Urinary bladder (tissue), 4 donors: Measurements from ENCODE around the gene EFCAB8. TPM values are rescaled to one million over a fixed set of nuclear protein-coding genes. Genes with fewer than 3 reads are reported as not detected.
"Not testable (repeated sequence)": the region's sequence is repeated elsewhere in the genome, so short reads cannot be mapped to it uniquely, and the experiment has no call there.

Experiments used
- DNase-seq: peaks from one replicate; pipeline ENCODE4 v3.0.0-alpha.2; 2015; ENCODE audit errors: extremely low spot score
- H3K27ac ChIP-seq: one replicate; pipeline ENCODE4 v1.5.1; 2013; ENCODE audit warnings: low read depth, mild to moderate bottlenecking, moderate library complexity
- H3K36me3 ChIP-seq: one replicate; pipeline ENCODE4 v1.6.1; 2013; ENCODE audit warnings: mild to moderate bottlenecking, moderate library complexity; ENCODE audit not compliant: insufficient read depth
- H3K4me1 ChIP-seq: one replicate; pipeline ENCODE4 v1.6.1; 2013; ENCODE audit warnings: mild to moderate bottlenecking, moderate library complexity; ENCODE audit not compliant: insufficient read depth
- H3K4me3 ChIP-seq: one replicate; pipeline ENCODE4 v1.5.1; 2013; ENCODE audit warnings: low read depth, low read length
- WGBS: extraction: QIAGEN DNeasy Blood & Tissue Kit; methylation state at CpG from one replicate; pipeline ENCODE4 v1.1.7; 2013; 5-methylcytosine and 5-hydroxymethylcytosine counted together
- polyA plus RNA-seq: library from polyadenylated mRNA; stranded (reverse); fragments of 200-250 nt; gene quantifications from one replicate; pipeline ENCODE4 v1.2.3, GENCODE V29; 2013
- total RNA-seq: library from RNA; depleted of rRNA; stranded (reverse); fragments of >200 nt; gene quantifications from one replicate; pipeline ENCODE4 v1.2.3, GENCODE V29; 2014
- donor health status: healthy with polysubstance abuse.
- donor health status: healthy.

Gene EFCAB8
- total and polyA plus RNA-seq, 2 donors, result 0.11 to 0.95 TPM

DNA sequence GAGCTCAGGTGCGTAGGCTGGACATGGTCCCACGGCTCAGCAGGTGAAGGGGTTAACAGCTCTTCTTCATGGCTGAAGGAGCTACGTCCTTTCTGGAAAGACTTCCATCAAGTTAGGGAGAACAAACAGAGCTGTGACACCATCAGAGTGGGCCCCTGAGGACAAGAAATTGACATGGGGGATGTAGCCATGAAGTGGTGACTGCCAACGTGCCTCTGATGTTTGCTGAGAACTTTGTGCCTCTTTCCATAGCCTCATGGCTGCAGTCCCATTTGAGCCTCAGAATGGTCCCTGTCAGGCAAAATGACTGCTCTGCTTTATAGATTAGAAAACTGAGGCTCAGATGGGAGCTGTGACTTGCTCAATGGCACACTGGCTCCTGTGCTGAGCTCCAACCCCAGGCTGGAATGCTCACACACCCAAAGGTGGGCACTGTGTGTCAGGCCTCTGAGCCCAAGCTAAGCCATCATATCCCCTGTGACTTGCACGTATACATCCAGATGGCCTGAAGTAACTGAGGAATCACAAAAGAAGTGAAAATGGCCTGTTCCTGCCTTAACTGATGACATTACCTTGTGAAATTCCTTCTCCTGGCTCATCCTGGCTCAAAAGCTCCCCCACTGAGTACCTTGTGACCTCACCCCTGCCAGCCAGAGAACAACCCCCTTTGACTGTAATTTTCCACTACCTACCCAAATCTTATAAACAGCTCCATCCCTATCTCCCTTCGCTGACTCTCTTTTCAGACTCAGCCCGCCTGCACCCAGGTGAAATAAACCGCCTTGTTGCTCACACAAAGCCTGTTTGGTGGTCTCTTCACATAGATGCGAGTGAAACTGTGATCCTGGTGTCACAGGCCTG, 115.7 kb downstream of the EFCAB8 start:
- H3K27ac ChIP-seq, H3K4me3 ChIP-seq, H3K4me1 ChIP-seq, DNase-seq, H3K36me3 ChIP-seq: not testable (repeated sequence)
- 82% methylated on average over 9 of the region's 9 CpGs for WGBS

DNA sequence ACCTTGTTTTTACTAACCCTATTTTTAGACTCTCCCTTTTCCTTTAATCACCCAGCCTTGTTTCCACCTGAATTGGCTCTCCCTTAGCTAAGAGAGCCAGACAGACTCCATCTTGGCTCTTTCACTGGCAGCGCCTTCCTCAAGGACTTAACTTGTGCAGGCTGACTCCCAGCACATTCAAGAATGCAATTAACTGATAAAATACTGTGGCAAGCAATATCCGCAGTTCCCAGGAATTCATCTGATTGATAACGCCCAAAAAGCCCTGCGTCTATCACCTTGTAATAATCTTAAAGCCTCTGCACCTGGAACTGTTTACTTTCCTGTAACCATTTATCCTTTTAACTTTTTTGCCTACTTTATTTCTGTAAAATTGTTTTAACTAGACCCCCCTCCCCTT, 116.4 kb downstream of the EFCAB8 start:
- not testable (repeated sequence) for DNase-seq, H3K36me3 ChIP-seq, H3K4me3 ChIP-seq, H3K27ac ChIP-seq, H3K4me1 ChIP-seq
- WGBS, result 76% methylated on average over 4 of the region's 4 CpGs

DNA sequence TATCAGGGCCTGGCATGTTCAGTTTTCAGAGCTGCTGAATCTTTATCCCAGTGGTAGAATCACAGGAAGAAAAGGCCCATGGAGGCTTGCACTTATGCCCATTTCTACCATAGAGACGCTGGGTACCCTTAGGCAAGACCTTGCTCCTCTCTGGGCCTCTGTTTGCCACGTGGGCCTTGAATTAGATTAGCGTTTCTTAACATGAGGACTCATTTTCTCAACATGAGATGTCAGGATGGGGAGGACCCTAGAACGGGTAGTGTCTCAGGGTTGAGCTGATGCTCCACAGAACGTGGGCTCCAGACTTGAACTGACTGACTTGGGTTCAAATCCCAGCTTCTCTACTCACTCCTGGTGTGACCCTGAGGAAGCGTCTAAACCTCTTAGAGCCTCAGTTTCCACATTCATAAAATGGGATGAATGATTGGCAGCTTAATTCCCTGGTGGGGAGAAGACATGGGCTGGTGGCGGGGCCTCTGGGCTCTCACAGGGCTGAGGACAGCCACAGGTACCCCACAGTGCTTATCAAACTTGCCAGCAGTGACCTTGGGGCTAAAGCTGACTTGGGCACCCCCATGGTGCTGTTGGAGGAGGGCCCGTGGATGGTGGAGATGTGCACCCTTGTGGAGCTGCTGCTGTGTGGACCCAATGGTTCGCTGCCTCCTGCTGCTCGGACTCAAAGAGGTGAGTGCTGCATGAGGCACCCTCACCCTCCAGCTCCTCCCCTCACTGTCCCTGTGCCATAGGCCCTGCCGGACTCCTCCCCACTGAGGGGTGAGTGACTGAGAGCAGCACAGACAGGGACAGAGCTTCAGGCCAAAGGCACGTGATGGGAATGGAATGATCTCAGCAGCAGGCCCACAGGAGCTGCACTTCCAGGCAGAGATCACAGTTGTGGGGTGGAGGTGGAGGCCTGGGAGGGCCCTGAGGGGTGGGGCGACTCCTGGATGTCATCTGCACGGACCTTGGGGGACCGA, 117.3 kb downstream of the EFCAB8 start:
- Histone ChIP-seq H3K27ac (no peak overlapping the region), H3K36me3 (no peaks in the 10 kb centered on the region), H3K4me1 (no peaks in the 10 kb centered on the region), H3K4me3 (no peak overlapping the region)
- WGBS, result 85% methylated on average over 15 of the region's 15 CpGs
- DNase-seq, result no peak

DNA sequence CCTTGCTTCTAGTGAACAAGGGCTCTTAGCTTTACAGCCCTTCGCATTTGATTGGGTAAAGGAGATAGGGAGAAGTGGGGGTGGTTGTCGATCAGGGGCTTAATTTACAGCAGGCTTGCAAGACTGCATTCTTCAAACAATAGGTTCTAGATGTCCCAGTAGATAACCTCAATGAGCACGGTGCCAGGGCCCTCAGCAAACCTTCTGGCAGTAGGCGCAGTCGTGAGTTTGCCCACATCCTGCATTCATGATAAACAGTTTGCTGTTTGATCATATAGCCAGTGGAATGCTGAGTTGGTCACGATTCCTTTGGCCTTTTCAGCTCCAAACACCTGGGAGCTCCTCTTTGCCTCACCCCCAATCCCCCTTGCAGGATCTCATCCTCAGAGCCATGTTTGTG, 118.0 kb downstream of the EFCAB8 start:
- Histone ChIP-seq H3K27ac (no peak overlapping the region), H3K36me3 (no peaks in the 10 kb centered on the region), H3K4me1 (no peaks in the 10 kb centered on the region), H3K4me3 (no peak overlapping the region)
- WGBS, result 75% methylated on average over 6 of the region's 6 CpGs
- DNase-seq, result no peak

DNA sequence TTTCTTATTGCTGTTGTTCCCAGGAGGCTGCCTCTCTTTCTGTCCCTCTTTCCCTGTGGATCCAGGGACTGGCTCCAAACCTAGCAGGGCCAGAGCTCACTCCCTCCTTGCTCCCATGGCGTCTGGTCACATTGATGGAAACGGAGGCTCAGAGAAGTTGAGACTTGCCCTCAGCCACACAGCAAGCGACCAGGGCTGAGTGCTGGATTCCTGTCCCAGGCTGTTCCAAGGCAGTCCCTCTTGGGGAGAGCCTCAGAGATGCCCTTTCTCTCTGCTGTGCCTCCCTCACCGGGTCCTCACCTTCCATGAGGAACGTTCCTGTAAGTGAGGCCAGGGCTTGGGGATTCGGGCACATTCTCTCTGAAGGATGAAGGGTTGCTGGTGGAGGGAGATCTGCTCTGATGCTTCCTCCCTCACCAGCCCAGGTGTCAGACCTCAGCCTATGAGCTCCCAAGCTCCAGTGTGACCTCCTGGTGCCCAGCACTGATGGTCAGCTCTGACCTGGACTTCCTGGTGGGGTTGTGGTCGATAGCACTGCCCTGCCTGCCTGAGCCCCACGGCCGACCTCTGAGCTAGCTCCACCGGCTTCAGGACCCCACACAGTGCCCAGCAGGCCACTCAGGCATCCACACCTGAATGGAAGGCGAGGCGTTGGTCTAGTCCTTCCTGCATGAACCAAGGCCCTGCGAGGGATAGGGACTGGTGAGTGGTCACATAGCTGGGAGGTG, 118.7 kb downstream of the EFCAB8 start:
- H3K4me1 ChIP-seq, result no peaks in the 10 kb centered on the region
- WGBS, result 89% methylated on average over 13 of the region's 13 CpGs
- DNase-seq, result no peak

GRCh38 chr20:32978009-32978335, 119.2 kb downstream of the EFCAB8 start:
- 85% methylated on average over 7 of the region's 7 CpGs for WGBS
- H3K4me1 ChIP-seq, result no peaks in the 10 kb centered on the region
- H3K27ac ChIP-seq, result no peak overlapping the region
- no peak for DNase-seq
- no peaks in the 10 kb centered on the region for H3K36me3 ChIP-seq
- no peak overlapping the region for H3K4me3 ChIP-seq

More for the DNA sequence above, 118.7 kb downstream of the EFCAB8 start:
- Histone ChIP-seq H3K27ac (no peak overlapping the region), H3K4me3 (no peak overlapping the region), H3K36me3 (no peaks in the 10 kb centered on the region)

DNA sequence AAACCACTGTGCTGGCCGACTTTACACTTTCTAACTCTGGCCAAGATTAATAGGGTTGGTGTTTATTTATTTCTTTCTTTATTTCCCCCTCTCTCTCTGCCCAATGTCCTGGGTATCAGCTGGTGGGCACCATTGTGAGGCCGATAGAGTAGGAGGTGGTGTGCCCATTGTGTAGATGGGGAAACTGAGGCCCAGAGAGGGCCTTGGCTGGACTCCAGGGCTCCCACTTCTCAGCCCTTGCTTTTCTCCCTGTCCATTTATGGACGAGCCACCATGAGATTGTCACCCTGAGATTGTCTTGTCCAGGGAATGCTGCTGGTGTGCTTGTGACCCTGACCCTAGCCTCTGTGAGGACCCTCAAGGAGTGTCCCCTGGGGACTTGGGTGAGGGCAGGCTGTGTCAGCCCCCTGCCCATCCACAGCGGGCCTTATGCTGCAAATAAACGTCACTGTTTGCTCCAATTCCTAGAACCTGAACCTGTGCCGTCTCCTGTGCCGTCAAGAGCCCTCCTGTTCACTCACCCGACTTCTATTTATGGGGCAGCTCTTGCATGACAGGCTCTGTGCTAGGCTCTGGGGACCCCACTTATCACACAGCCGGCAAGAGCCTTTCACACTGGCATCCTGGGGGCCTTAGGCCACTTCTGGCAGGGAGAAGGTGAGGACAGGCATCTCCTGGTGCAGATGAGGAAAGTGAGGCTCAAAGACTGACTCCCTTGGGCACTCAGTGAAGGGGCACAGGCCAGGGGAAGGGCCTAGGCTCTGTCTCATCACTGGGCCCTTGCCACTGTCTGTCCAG, 120.7 kb downstream of the EFCAB8 start:
- DNase-seq, result no peak
- H3K27ac ChIP-seq, result no peak overlapping the region
- no peak overlapping the region for H3K4me3 ChIP-seq
- no peaks in the 10 kb centered on the region for H3K36me3 ChIP-seq
- no peaks in the 10 kb centered on the region for H3K4me1 ChIP-seq
- 76% methylated on average over 9 of the region's 9 CpGs for WGBS

DNA sequence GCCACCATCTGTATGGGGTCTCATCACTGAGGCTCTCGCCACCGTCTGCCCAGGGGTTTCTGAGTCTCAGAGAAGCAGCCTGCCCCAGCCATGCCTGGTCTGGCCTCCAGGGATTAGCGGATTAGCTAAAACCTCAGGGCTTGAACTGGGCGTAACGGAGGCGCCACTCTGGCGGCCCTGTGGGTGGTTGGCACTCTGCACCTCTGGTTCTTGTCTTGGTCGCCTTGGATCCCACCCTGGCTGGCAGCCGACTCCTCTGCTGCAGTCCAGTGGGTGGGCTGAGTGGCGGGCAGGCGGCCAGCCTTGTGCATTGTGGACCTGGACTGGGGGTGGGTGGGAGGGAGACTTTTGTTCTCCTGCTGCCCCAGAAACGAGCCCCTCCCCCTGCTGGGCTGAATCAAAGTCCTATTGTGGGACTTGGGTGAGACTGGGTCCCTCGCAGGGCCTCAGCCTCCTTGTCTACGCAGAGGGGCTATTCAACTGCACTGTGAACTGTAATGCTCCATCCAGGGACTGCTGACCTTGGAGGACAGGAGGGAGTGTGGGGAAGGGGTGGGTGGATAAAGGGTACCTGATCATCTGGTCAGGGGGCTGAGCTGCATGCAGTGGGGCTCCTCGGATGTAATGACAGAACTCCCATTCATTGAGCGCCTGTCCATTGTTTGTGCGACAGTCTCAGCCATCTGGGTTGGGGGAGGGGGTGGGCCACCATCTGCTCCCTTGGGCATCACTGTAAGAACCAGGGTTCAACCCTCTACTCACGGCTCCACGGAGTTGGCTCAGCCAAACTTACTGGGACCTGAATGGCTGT, 121.6 kb downstream of the EFCAB8 start:
- 57% methylated on average over 19 of the region's 19 CpGs for WGBS
- no peak for DNase-seq

DNA sequence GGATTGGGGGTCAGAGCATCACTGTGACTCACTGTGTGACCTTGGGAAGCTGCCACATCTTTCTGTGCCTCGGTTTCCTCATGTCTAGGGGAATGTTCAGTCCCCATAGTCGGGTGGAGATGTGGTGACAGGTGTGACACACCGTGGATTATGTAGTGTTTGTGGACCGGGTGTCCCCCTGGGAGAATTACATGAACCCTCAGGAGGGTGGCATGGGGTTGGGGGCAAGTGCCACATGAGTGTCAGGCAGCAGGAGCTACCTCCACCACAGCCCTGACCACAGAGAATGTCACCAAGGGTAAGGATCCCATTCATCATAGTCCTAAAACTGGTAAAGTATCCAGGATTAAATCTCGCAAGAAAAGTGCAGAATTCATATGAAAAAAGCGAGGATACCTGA, 122.3 kb downstream of the EFCAB8 start:
- no peak overlapping the region for H3K27ac ChIP-seq
- 93% methylated on average over 6 of the region's 6 CpGs for WGBS
- DNase-seq, result no peak
- H3K36me3 ChIP-seq, result no peaks in the 10 kb centered on the region
- H3K4me3 ChIP-seq, result no peak overlapping the region
- H3K4me1 ChIP-seq, result no peaks in the 10 kb centered on the region

More for the DNA sequence above, 121.6 kb downstream of the EFCAB8 start:
- no peaks in the 10 kb centered on the region for H3K36me3 ChIP-seq
- no peak overlapping the region for H3K4me3 ChIP-seq
- H3K27ac ChIP-seq, result no peak overlapping the region
- H3K4me1 ChIP-seq, result no peaks in the 10 kb centered on the region

GRCh38 chr20:32982617-32983458, 124.1 kb downstream of the EFCAB8 start:
- Histone ChIP-seq H3K4me3 (no peak overlapping the region), H3K27ac (no peak overlapping the region), H3K4me1 (no peaks in the 10 kb centered on the region), H3K36me3 (no peaks in the 10 kb centered on the region)
- 41% methylated on average over 10 of the region's 10 CpGs for WGBS
- no peak for DNase-seq

DNA sequence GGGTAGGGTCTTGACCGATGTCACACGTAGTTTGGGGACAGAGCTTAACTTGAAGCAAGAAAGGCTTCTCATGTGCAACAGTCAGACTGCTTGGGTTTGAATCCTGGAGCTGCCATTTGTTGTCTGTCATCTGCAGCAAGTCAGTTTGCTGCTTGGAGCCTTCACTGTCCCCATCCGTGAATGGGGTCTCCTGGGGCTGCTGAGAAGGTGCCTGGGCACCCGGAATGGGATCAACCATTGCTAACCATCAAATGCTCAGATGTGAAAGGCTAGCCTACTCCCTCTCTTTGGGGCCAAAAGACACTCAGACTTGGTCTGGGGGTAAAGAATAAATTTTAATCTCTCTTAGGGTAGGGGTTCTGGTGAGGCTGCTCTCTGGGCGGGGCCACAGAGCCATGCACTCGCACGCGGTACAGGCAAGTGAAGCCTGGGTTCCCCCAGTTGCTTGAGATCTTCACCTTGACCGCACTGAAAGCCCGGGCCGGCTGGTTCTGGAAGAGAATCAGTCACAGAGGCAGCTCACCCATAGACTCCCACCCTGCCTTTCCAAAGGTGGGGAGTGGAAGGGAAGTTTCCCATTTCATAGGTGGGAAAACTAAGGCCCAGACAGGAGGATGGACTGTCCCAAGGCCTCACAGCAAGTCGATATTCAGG, 124.9 kb downstream of the EFCAB8 start:
- DNase-seq, result no peak
- 87% methylated on average over 12 of the region's 12 CpGs for WGBS
- Histone ChIP-seq H3K4me1 (no peaks in the 10 kb centered on the region), H3K36me3 (no peaks in the 10 kb centered on the region), H3K4me3 (no peak overlapping the region), H3K27ac (no peak overlapping the region)
